SU-DHL-6 (cell line): ENCODE data around the gene ODF2.

Source experiments
- H2AFZ ChIP-seq: fragments of 200-600 bp; sonication (generic); 2 replicates; pipeline ENCODE4 v1.6.1; 2014; ENCODE audit warnings: low read depth, mild to moderate bottlenecking, moderate library complexity, mixed read lengths, antibody characterized with exemption, low read length; ENCODE audit not compliant: severe bottlenecking
- H3F3A ChIP-seq: fragments of 200-600 bp; shearing (Covaris generic); 2 replicates; pipeline ENCODE4 v1.6.0; 2016; ENCODE audit warnings: antibody characterized with exemption, mild to moderate bottlenecking; ENCODE audit not compliant: insufficient read depth
- H3K27ac ChIP-seq: fragments of 200-600 bp; sonication (generic); 2 replicates; pipeline ENCODE4 v1.5.1; 2016; ENCODE audit warnings: low read depth, mild to moderate bottlenecking, low read length, moderate library complexity, mixed read lengths
- H3K27me3 ChIP-seq: fragments of 200-600 bp; sonication (generic), shearing (Covaris generic); 2 replicates; pipeline ENCODE4 v1.6.0; 2014; ENCODE audit warnings: mild to moderate bottlenecking, low read length
- H3K36me3 ChIP-seq: fragments of 200-600 bp; sonication (generic); 2 replicates; pipeline ENCODE4 v1.6.1; 2014; ENCODE audit warnings: mild to moderate bottlenecking, low read length, mixed read lengths
- H3K4me2 ChIP-seq: fragments of 300-600, 200-600 bp; shearing (Covaris generic), sonication (generic); 2 replicates; pipeline ENCODE4 v1.6.0; 2014; ENCODE audit warnings: low read length, low read depth, mild to moderate bottlenecking; ENCODE audit not compliant: poor library complexity, severe bottlenecking
- H3K4me3 ChIP-seq: fragments of 200-600 bp; sonication (generic); 2 replicates; pipeline ENCODE4 v1.5.1; 2014; ENCODE audit warnings: antibody characterized with exemption, low read length, mild to moderate bottlenecking, mixed read lengths; ENCODE audit not compliant: insufficient read depth, poor library complexity, severe bottlenecking
- H3K79me2 ChIP-seq: fragments of 200-600 bp; sonication (generic); 2 replicates; pipeline ENCODE4 v1.6.1; 2014; ENCODE audit warnings: mild to moderate bottlenecking, low read length, moderate library complexity; ENCODE audit not compliant: insufficient read depth
- H3K9ac ChIP-seq: fragments of 200-600 bp; sonication (generic); 2 replicates; pipeline ENCODE4 v1.7.0; 2014; ENCODE audit warnings: mild to moderate bottlenecking, low read length
- H3K9me2 ChIP-seq: fragments of 200-600 bp; sonication (generic); replicated peaks from 2 replicates; pipeline ENCODE4 v1.6.1; 2014; ENCODE audit warnings: low read length; ENCODE audit not compliant: insufficient read depth
- H3K9me3 ChIP-seq: fragments of 200-600 bp; sonication (generic); 2 replicates; pipeline ENCODE4 v1.6.1; 2014; ENCODE audit warnings: low read length, mixed read lengths; ENCODE audit not compliant: insufficient read depth
- H4K20me1 ChIP-seq: fragments of 200-600 bp; sonication (generic); 2 replicates; pipeline ENCODE4 v1.6.1; 2014; ENCODE audit warnings: low read depth, mild to moderate bottlenecking, antibody characterized with exemption, low read length, moderate library complexity, mixed read lengths
- CTCF ChIP-seq: fragments of 200-600 bp; sonication (generic); IDR thresholded peaks from one replicate; pipeline ENCODE4 v1.5.1; 2017; ENCODE audit warnings: antibody characterized with exemption, mild to moderate bottlenecking, low read length, moderate library complexity; ENCODE audit not compliant: insufficient read depth, poor library complexity, severe bottlenecking
- EZH2phosphoT487 ChIP-seq: fragments of 200-600 bp; sonication (generic), shearing (Covaris generic); conservative IDR thresholded peaks from 2 replicates; pipeline ENCODE4 v1.6.1; 2018; ENCODE audit warnings: mild to moderate bottlenecking, antibody characterized with exemption, low read length, moderate library complexity, mixed read lengths

Gene ODF2

GRCh38 chr9:128456613-128457061 is 831 bp downstream of the ODF2 start:
- Histone ChIP-seq H3K36me3 (peaks cover 5% of the 10 kb centered on the region; the same call in 1 of the 2 replicates), H4K20me1 (no peaks in the 10 kb centered on the region), H3F3A (no peaks in the 10 kb centered on the region), H2AFZ (peak overlapping the region; percentile 85), H3K27me3 (no peaks in the 10 kb centered on the region), H3K79me2 (peaks cover 22% of the 10 kb centered on the region), H3K4me3 (peak overlapping the region; percentile 74), H3K27ac (peak overlapping the region; percentile 81), H3K9ac (peak overlapping the region; percentile 93), H3K4me2 (peak overlapping the region; percentile 72), H3K9me3 (no peaks in the 10 kb centered on the region), H3K9me2 (no peaks in the 10 kb centered on the region)
- no peak for TF ChIP-seq CTCF
- TF ChIP-seq EZH2phosphoT487: no peak

- Histone ChIP-seq H2AFZ (peak overlapping the region; percentile 85), H3K9me3 (no peaks in the 10 kb centered on the region), H3K9me2 (no peaks in the 10 kb centered on the region), H4K20me1 (no peaks in the 10 kb centered on the region), H3K79me2 (peaks cover 22% of the 10 kb centered on the region), H3K4me2 (peak overlapping the region; percentile 72), H3F3A (no peaks in the 10 kb centered on the region), H3K27me3 (no peaks in the 10 kb centered on the region), H3K9ac (peak overlapping the region; percentile 93), H3K4me3 (peak overlapping the region; percentile 74), H3K27ac (peak overlapping the region; percentile 81), H3K36me3 (peaks cover 8% of the 10 kb centered on the region; the same call in 1 of the 2 replicates)
- TF ChIP-seq CTCF (no peak), EZH2phosphoT487 (no peak)
Observed at GRCh38 chr9:128457207-128457606, 1.4 kb downstream of the ODF2 start.

- H2AFZ ChIP-seq: no peak overlapping the region
- H3K9me2 ChIP-seq: no peaks in the 10 kb centered on the region
- no peak overlapping the region for H3K4me3 ChIP-seq
- no peak overlapping the region for H3K9ac ChIP-seq
- H3F3A ChIP-seq: no peaks in the 10 kb centered on the region
- no peak overlapping the region for H3K4me2 ChIP-seq
- no peak overlapping the region for H3K27ac ChIP-seq
- H3K79me2 ChIP-seq: peaks cover 22% of the 10 kb centered on the region
- no peaks in the 10 kb centered on the region for H4K20me1 ChIP-seq
- H3K27me3 ChIP-seq: no peaks in the 10 kb centered on the region
- H3K9me3 ChIP-seq: no peaks in the 10 kb centered on the region
- H3K36me3 ChIP-seq: peaks cover 12% of the 10 kb centered on the region; the same call in 1 of the 2 replicates
- no peak for TF ChIP-seq EZH2phosphoT487
- TF ChIP-seq CTCF: no peak
Observed at GRCh38 chr9:128459011-128459410, 3.2 kb downstream of the ODF2 start.
